Stimulated activated CD4-positive, alpha-beta T cell treated with anti-CD3 and anti-CD28 coated beads, Interleukin-1b, Interleukin-23, amount 100 ng/mL, for 48 hours (primary cell): ENCODE results near the gene REEP5.
"Not testable (repeated sequence)": the region's sequence is repeated elsewhere in the genome, so short reads cannot be mapped to it uniquely, and the experiment has no call there.

ENCODE experiments used
- DNase-seq: peaks from one replicate; pipeline ENCODE4 v3.0.0-alpha.2; 2020

Gene REEP5

GRCh38 chr5:112921833-112922817 lies at the start of gene REEP5:
Gene REEP5, minus strand, starts transcription at chr5:112922227. Its CDS starts 37 bp downstream, at chr5:112922190.
- DNase-seq = peak; percentile 83

- DNase-seq = no peak
Measured at GRCh38 chr5:112971276-112971675, 49.2 kb upstream of the REEP5 start.

- no peak for DNase-seq
Measured at GRCh38 chr5:112968411-112969106, 46.5 kb upstream of the REEP5 start.

GRCh38 chr5:112967520-112968083 lies 45.6 kb upstream of the REEP5 start:
- no peak for DNase-seq

GRCh38 chr5:112965733-112966306 lies 43.8 kb upstream of the REEP5 start:
- DNase-seq = no peak

GRCh38 chr5:112963374-112963733 lies 41.3 kb upstream of the REEP5 start:
- DNase-seq = not testable (repeated sequence)

GRCh38 chr5:112960863-112961504 lies 39.0 kb upstream of the REEP5 start:
- DNase-seq = no peak

- DNase-seq = no peak
Measured at GRCh38 chr5:112960315-112960714, 38.3 kb upstream of the REEP5 start.

- peak; percentile 35 for DNase-seq
Measured at GRCh38 chr5:112959872-112960271, 37.8 kb upstream of the REEP5 start.

- DNase-seq = no peak
Measured at GRCh38 chr5:112958093-112959088, 36.4 kb upstream of the REEP5 start.

GRCh38 chr5:112957036-112957808 lies 35.2 kb upstream of the REEP5 start:
- no peak for DNase-seq

GRCh38 chr5:112956606-112957005 lies 34.6 kb upstream of the REEP5 start:
- DNase-seq = no peak

- peak; percentile 62 for DNase-seq
Measured at GRCh38 chr5:112951124-112951702, 29.2 kb upstream of the REEP5 start.

- no peak for DNase-seq
Measured at GRCh38 chr5:112948458-112948857, 26.4 kb upstream of the REEP5 start.

GRCh38 chr5:112940670-112941069 lies 18.6 kb upstream of the REEP5 start:
- DNase-seq = no peak

GRCh38 chr5:112938286-112938685 lies 16.3 kb upstream of the REEP5 start:
- DNase-seq = no peak

GRCh38 chr5:112935675-112936074 lies 13.6 kb upstream of the REEP5 start:
- DNase-seq = no peak

GRCh38 chr5:112934366-112934663 lies 12.3 kb upstream of the REEP5 start:
- DNase-seq = no peak

- DNase-seq = no peak
Measured at GRCh38 chr5:112933651-112934365, 11.8 kb upstream of the REEP5 start.

GRCh38 chr5:112933105-112933504 lies 11.1 kb upstream of the REEP5 start:
- DNase-seq = no peak
